ENCODE results near the gene CHRFAM7A. TPM values are rescaled to one million over a fixed set of nuclear protein-coding genes. Genes with fewer than 3 reads are reported as not detected.
"Not testable (repeated sequence)": the region's sequence is repeated elsewhere in the genome, so short reads cannot be mapped to it uniquely, and the experiment has no call there.

CHRFAM7A gene
- total and polyA plus RNA-seq, 3 donors from 2014 or later: 9.3 to 27.1 (median 23.1) TPM

DNA sequence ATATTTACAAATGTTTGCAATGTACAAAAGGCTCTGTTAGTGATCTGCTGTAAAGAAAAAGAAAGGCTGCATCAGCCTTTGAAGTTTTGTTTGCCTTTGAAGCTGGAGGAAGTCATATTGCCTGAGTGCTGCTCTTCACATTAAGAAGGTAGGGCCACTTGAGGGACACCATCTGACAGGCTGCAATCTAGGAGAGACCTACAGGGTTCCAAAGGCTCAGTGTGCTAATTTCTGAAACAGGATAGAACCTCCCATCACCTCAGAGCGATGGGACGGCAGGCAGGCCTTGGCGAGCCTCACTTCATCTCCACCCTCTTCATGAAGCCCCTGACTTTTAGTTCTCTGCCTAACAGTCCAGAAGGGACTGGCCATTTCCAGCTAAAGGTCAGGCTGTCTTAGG is 77.6 kb downstream of the CHRFAM7A start:
- H3K36me3 ChIP-seq (ENCODE audit: low read depth, missing control alignments); H3K27ac ChIP-seq; H3K4me1 ChIP-seq; H3K27me3 ChIP-seq; H3K9me3 ChIP-seq; DNase-seq; H3K4me3 ChIP-seq; intact Hi-C loops (cut with DNase I; ENCODE audit: low total_unique reads): not testable (repeated sequence)
- no CpG with 5 or more reads among the region's 3 CpGs for WGBS, 2 donors

DNA sequence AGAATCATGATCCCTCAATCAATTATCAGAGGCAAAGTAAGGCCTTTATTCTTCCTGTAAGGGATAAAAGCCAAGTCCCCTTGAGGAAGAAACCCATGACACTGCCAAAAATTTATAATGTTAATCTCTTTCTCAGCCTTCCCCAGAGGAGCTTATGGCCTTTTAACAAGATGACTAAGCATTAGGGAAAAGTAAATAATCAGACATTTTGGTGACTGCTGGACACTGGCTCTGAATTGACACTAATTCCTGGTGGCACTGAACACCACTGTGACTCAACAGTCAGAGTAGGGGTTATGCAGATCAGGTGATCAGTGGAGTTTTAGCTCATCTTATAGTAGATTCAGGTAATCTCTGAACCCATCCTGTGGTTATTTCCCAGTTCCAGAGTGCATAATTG is 82.8 kb downstream of the CHRFAM7A start:
- H3K27ac ChIP-seq; H3K9me3 ChIP-seq; H3K36me3 ChIP-seq (ENCODE audit: low read depth, missing control alignments); H3K27me3 ChIP-seq; intact Hi-C loops (cut with DNase I; ENCODE audit: low total_unique reads); H3K4me1 ChIP-seq; H3K4me3 ChIP-seq; DNase-seq: not testable (repeated sequence)

Small RNAs within 50 kb of the gene (small RNA-seq; reads per million reads assigned to genes)
- gene AC019322.2 (0 reads per million in 2 donors), gene RF00019 (0 reads per million in 2 donors), gene RF00096 (0 reads per million in 2 donors), gene RN7SL196P (0 reads per million in 2 donors)

Other genes starting within 250 kb of the CHRFAM7A start
- 10 to 100 TPM in 1 of 2 donors, 1 to 10 TPM in 1; 9.3 to 24.6 TPM for gene GOLGA8R, start 20.7 kb upstream of the CHRFAM7A start, total RNA-seq
- 7.9 TPM for gene GOLGA8R, start 20.7 kb upstream of the CHRFAM7A start, polyA plus RNA-seq (ENCODE audit: insufficient read depth, low read depth, low replicate concordance)
- 10 to 100 TPM in 1 of 2 donors, 1 to 10 TPM in 1; 7.5 to 20.1 TPM for gene GOLGA8Q, start 158.5 kb upstream of the CHRFAM7A start, total RNA-seq
- gene GOLGA8Q, start 158.5 kb upstream of the CHRFAM7A start, polyA plus RNA-seq (ENCODE audit: insufficient read depth, low read depth, low replicate concordance): 10.4 TPM
- gene GOLGA8H, start 210.5 kb upstream of the CHRFAM7A start, total RNA-seq: 10 to 100 TPM in 1 of 2 donors, 1 to 10 TPM in 1; 8.7 to 13.1 TPM
- gene GOLGA8H, start 210.5 kb upstream of the CHRFAM7A start, polyA plus RNA-seq (ENCODE audit: insufficient read depth, low read depth, low replicate concordance): 8.6 TPM